Left renal cortex interstitium (tissue), 4 donors: ENCODE measurements around the gene SPATA24. TPM values are rescaled to one million over a fixed set of nuclear protein-coding genes. Genes with fewer than 3 reads are reported as not detected.
"Not testable (repeated sequence)": the region's sequence is repeated elsewhere in the genome, so short reads cannot be mapped to it uniquely, and the experiment has no call there.

Experiments used
- DNase-seq, 4 donors: peaks; one replicate each; pipeline ENCODE4 v3.0.0-alpha.2; 2013; ENCODE audit warnings: low read depth in 4 of 4, low spot score in 2 of 4, missing footprints in 1 of 4
- polyA plus RNA-seq, 4 donors: library from polyadenylated mRNA; unstranded; fragments of 120-200 nt; gene quantifications; one replicate each; pipeline ENCODE4 v1.2.1, GENCODE V29; 2013; ENCODE audit not compliant: insufficient read length in 4 of 4

SPATA24 gene
- polyA plus RNA-seq, 4 donors = 13.1 to 17.1 (median 14.0) TPM

DNA sequence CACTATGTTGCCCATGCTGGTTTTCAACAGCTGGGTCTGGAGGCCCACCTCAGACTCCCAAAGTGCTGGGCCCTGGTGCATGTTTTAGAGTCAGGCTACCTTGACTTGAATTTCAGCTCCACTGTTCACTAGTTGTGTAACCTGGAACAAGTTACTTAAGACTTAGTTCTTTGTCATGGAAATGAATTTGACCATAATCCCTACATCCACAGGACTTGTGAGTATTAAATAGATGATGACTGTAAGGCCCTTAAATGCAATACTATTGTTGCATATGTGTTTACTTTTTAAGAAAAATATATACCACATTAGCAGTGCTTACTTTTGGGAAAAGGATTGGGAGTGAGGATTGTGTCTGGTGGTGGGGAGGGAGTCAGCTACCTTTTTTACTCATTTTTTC is 45.8 kb downstream of the SPATA24 start:
- no peak for DNase-seq

DNA sequence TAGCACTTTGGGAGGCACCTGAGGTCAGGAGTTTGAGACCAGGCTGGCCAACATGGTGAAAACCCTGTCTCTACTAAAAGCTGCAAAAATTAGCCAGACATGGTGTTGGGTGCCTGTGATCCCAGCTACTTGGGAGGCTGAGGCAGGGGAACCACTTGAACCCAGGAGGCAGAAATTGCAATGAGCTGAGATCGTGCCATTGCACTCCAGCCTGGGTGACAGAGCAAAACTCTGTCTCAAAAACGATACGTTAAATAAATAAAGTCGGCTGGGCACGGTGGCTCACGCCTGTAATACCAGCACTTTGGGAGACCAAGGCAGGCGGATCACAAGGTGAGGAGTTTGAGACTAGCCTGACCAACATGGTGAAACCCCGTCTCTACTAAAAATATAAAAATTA is 48.0 kb downstream of the SPATA24 start:
- DNase-seq = not testable (repeated sequence)

DNA sequence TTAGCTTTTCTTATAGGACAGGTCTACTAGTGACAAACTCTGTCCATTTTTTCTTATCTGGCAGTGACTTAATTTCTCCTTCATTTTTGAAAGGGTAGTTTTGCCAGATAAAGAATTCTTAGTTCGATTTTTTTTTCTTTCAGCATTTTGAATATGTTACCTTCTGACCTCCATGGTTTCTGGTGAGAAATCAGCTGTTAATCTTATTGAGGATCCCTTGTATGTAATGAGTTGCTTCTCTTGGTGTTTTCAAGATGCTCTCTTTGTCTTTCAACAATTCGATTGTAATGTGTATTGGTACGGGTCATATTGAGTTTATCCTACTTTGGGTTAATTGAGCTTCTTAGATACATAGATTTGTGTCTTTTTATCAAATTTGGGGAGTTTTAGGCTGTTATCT is 49.7 kb downstream of the SPATA24 start:
- DNase-seq = no peak

DNA sequence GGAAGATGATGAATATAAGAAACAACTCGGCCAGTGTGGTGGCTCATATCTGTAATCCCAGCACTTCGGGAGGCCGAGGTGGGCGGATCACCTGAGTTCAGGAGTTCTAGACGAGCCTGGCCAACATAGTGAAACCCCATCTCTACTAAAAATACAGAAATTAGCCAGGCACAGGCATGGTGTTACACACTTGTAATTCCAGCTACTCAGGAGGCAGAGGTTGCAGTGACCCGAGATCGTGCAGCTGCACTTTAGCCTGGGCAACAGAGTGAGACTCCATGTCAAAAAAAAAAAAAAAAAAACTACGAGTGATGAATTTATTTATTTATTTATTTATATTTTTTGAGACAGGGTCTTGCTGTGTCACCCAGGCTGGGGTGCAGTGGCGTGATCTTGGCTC is 56.0 kb downstream of the SPATA24 start:
- DNase-seq = not testable (repeated sequence)

Other genes starting within 250 kb of the SPATA24 start
- 10 to 100 TPM; 43.7 to 55.8 (median 50.1) TPM for gene SIL1, start 205.7 kb downstream of the SPATA24 start, polyA plus RNA-seq
- gene MATR3, start 110.3 kb downstream of the SPATA24 start, polyA plus RNA-seq = 100 to 1,000 TPM; 585 to 769 (median 664) TPM
- gene PAIP2, start 62.2 kb downstream of the SPATA24 start, polyA plus RNA-seq = 100 to 1,000 TPM; 152 to 194 (median 167) TPM
- 10 to 100 TPM; 10.1 to 20.7 (median 14.5) TPM for gene SLC23A1, start 20.8 kb downstream of the SPATA24 start, polyA plus RNA-seq
- 1 to 10 TPM in 1 of 4 donors, under 1 TPM in 3; 0.19 to 1.3 (median 0.60) TPM for gene MZB1, start 14.2 kb downstream of the SPATA24 start, polyA plus RNA-seq
- 1 to 10 TPM; 1.7 to 3.5 (median 3.0) TPM for gene PROB1, start 9.0 kb downstream of the SPATA24 start, polyA plus RNA-seq
- gene DNAJC18, start 35.4 kb upstream of the SPATA24 start, polyA plus RNA-seq = 10 to 100 TPM; 21.5 to 29.7 (median 28.3) TPM
- 10 to 100 TPM; 20.3 to 30.4 (median 23.9) TPM for gene ECSCR, start 58.7 kb upstream of the SPATA24 start, polyA plus RNA-seq
- gene SMIM33, start 66.9 kb upstream of the SPATA24 start, polyA plus RNA-seq = under 1 TPM in 1 of 4 donors, not detected in 3; 0.03 TPM
- gene STING1, start 78.7 kb upstream of the SPATA24 start, polyA plus RNA-seq = 10 to 100 TPM; 29.7 to 37.1 (median 34.6) TPM
- gene UBE2D2, start 157.2 kb upstream of the SPATA24 start, polyA plus RNA-seq = 100 to 1,000 TPM; 140 to 182 (median 155) TPM
- gene CXXC5, start 244.3 kb upstream of the SPATA24 start, polyA plus RNA-seq = 100 to 1,000 TPM; 212 to 238 (median 220) TPM